ENCODE results near the gene TRIO. TPM values are rescaled to one million over a fixed set of nuclear protein-coding genes. Genes with fewer than 3 reads are reported as not detected.

TRIO gene
- polyA plus RNA-seq, 1 experiment: 176 TPM

DNA sequence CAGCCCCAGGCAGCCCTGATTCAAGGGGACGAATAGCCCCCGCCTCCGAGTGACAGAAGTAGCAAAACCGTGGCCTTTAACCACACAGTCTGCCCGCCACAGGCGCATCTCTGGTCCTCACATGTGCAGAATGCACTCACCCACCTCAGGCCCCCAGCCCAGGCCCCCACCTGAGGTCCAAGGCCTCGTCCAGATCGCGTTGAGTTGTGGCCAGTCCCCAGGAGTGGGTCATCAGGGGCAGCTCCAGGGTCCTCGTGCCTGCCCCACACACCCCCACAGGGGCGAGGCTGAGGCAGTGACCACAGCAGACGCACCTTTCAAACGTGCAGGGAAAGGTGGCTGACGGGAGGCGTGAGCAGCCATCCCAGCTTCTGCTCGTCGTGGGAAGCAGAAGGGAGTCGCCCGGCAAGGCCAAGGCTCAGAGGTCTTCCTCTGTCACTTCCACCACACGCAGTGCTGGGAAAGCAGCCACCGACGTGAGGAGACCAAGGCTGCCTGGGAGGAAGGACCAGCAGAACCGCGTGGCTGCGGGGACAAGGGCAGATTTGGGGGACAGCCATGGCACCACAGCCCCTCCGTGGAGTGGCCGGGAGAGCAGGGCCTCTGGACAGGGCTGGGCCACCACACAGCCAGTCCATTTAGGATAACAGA is 360.7 kb downstream of the TRIO start:
- no peak for DNase-seq (ENCODE audit: low read depth)
- TF ChIP-seq CTCF (IDR thresholded peaks at IDR 0.05; ENCODE audit: insufficient read depth, low read depth, low read length): no peak
- H3K4me3 ChIP-seq (ENCODE audit: low read depth, low read length): no peak overlapping the region
- no peaks in the 10 kb centered on the region for H3K27me3 ChIP-seq (ENCODE audit: control insufficient read depth, insufficient read depth, low read length)
- POLR2A ChIA-PET: no interaction called here
- H3K36me3 ChIP-seq (ENCODE audit: control insufficient read depth, insufficient read depth, low read length): peaks cover 70% of the 10 kb centered on the region
- CTCF ChIA-PET: no interaction called here

DNA sequence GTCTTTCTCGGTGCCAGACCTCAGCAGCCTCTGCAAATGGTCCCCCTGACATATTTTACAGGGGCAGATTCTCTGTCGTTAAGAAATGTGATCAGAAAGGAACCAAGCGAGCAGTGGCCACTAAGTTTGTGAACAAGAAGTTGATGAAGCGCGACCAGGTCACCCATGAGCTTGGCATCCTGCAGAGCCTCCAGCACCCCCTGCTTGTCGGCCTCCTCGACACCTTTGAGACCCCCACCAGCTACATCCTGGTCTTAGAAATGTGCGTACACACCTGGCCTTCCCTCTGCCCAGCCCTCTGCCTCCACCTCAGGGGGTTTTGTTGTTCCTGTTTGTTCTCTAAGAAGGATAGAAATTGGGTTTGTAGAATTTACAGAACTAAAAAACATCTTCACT is 361.2 kb downstream of the TRIO start:
- TF ChIP-seq CTCF (IDR thresholded peaks at IDR 0.05; ENCODE audit: insufficient read depth, low read depth, low read length): no peak
- Histone ChIP-seq H3K27me3 (ENCODE audit: control insufficient read depth, insufficient read depth, low read length) (no peaks in the 10 kb centered on the region), H3K36me3 (ENCODE audit: control insufficient read depth, insufficient read depth, low read length) (peaks cover 66% of the 10 kb centered on the region), H3K4me3 (ENCODE audit: low read depth, low read length) (no peak overlapping the region)
- POLR2A ChIA-PET: no interaction called here
- CTCF ChIA-PET: no interaction called here
- no peak for DNase-seq (ENCODE audit: low read depth)

- ChIA-PET CTCF (interaction anchor here (0.7 to 1.1 kb wide), 3 partner anchors 10 to 144 kb away, joined by 3 to 5 read pairs (median 3); no protein-coding TSS in a partner anchor), POLR2A (no interaction called here)
- DNase-seq (ENCODE audit: low read depth): no peak
- peaks cover 66% of the 10 kb centered on the region for H3K36me3 ChIP-seq (ENCODE audit: control insufficient read depth, insufficient read depth, low read length)
- no peak for TF ChIP-seq CTCF (IDR thresholded peaks at IDR 0.05; ENCODE audit: insufficient read depth, low read depth, low read length)
- H3K27me3 ChIP-seq (ENCODE audit: control insufficient read depth, insufficient read depth, low read length): no peaks in the 10 kb centered on the region
- H3K4me3 ChIP-seq (ENCODE audit: low read depth, low read length): no peak overlapping the region
Observed at GRCh38 chr5:14504816-14505215, 361.7 kb downstream of the TRIO start.

- ChIA-PET CTCF (interaction anchor here (0.7 to 1.1 kb wide), 4 partner anchors 11 to 143 kb away, joined by 3 to 5 read pairs (median 3); no protein-coding TSS in a partner anchor), POLR2A (no interaction called here)
- TF ChIP-seq CTCF (IDR thresholded peaks at IDR 0.05; ENCODE audit: insufficient read depth, low read depth, low read length): peak; percentile 14; the same call in 1 of the 2 replicates
- H3K4me3 ChIP-seq (ENCODE audit: low read depth, low read length): no peak overlapping the region
- DNase-seq (ENCODE audit: low read depth): no peak
- no peaks in the 10 kb centered on the region for H3K27me3 ChIP-seq (ENCODE audit: control insufficient read depth, insufficient read depth, low read length)
- peaks cover 63% of the 10 kb centered on the region for H3K36me3 ChIP-seq (ENCODE audit: control insufficient read depth, insufficient read depth, low read length)
Observed at GRCh38 chr5:14505310-14506139, 362.4 kb downstream of the TRIO start.

DNA sequence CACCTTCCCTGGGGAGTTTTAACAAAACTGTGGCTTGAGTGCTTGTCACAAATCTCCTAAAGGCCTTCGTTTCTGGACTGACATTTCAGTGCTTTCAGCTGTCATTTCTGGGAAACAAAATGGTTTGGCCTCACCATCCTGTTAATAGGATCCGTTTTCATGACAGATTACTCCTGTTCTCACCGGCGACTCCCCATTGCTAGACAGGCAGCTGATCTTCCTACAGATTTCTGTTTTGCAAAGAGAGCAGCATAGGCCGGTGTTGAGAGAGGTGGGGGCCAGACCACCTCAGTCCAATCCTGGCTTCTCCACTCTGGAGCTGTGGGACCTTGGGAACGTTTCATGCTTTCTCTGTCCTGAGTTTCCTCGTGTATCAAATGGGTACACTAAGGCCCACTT is 363.0 kb downstream of the TRIO start:
- H3K36me3 ChIP-seq (ENCODE audit: control insufficient read depth, insufficient read depth, low read length): peaks cover 63% of the 10 kb centered on the region

More for the DNA sequence above, 363.0 kb downstream of the TRIO start:
- ChIA-PET CTCF (interaction anchor here (1.0 kb wide), 1 partner anchor 89 kb away, joined by 3 read pairs; no protein-coding TSS in a partner anchor), POLR2A (no interaction called here)
- Histone ChIP-seq H3K4me3 (ENCODE audit: low read depth, low read length) (no peak overlapping the region), H3K27me3 (ENCODE audit: control insufficient read depth, insufficient read depth, low read length) (no peaks in the 10 kb centered on the region)
- DNase-seq (ENCODE audit: low read depth): no peak
- no peak for TF ChIP-seq CTCF (IDR thresholded peaks at IDR 0.05; ENCODE audit: insufficient read depth, low read depth, low read length)

All from BJ (cell line).